A549 (cell line): ENCODE data around the gene PHC1. TPM values are rescaled to one million over a fixed set of nuclear protein-coding genes. Genes with fewer than 3 reads are reported as not detected.

ENCODE experiments used
- ATAC-seq, 2 experiments: fragments of 200-7000 bp in 1 of 2; fragments of >200 bp in 1 of 2; cut with Nextera tagmentation in 1 of 2; cut with Tn5 transposase in 1 of 2; 3 replicates each; pipeline versions ENCODE4 v1.8.0 to v1.9.1; 2018 to 2020; ENCODE audit warnings: mild to moderate bottlenecking in 1 of 2, moderate library complexity in 1 of 2
- CTCF ChIA-PET: fragments of 300-600 bp; sonication (Branson Sonifier 250); formaldehyde crosslinking; extraction: SDS; loops from one replicate; lab custom pipeline; 2021; ENCODE audit warnings: antibody characterized with exemption, inconsistent platforms; lab: Yijun Ruan, JAX
- POLR2A ChIA-PET: fragments of 350-600 bp; formaldehyde crosslinking; extraction: SDS; loops from one replicate; lab custom pipeline; 2021; ENCODE audit warnings: antibody characterized with exemption, inconsistent platforms; lab: Yijun Ruan, JAX
- DNase-seq, 2 experiments: peaks; one replicate each; pipeline versions ENCODE4 v3.0.0 to v3.0.0-alpha.2; 2011 to 2016; ENCODE audit warnings: low read depth in 1 of 2, low spot score in 1 of 2
- FAIRE-seq: peaks from 2 replicates; lab custom pipeline; 2011; peaks lifted over from hg19 to GRCh38; lab: Jason Lieb, UNC
- H3K27ac ChIP-seq, 2 experiments: fragments of >200 bp; sonication (Bioruptor Twin); formaldehyde crosslinking; 3 replicates each; pipeline ENCODE4 v1.5.1; 2016 to 2017
- H3K4me1 ChIP-seq: fragments of >200 bp; sonication (Bioruptor Twin); formaldehyde crosslinking; 3 replicates; pipeline ENCODE4 v1.6.1; 2016
- H3K4me2 ChIP-seq: fragments of >200 bp; sonication (Bioruptor Twin); formaldehyde crosslinking; 3 replicates; pipeline ENCODE4 v1.6.1; 2016
- H3K4me3 ChIP-seq: fragments of >200 bp; sonication (Bioruptor Twin); formaldehyde crosslinking; 3 replicates; pipeline ENCODE4 v1.5.1; 2016
- H3K9me3 ChIP-seq: fragments of >200 bp; sonication (Bioruptor Twin); formaldehyde crosslinking; 3 replicates; pipeline ENCODE4 v1.6.1; 2016
- BHLHE40 ChIP-seq: IDR thresholded peaks from 2 replicates; pipeline ENCODE4 v1.6.1; 2012; ENCODE audit warnings: low read depth, low read length, inconsistent platforms
- FOSB ChIP-seq: fragments of 250-450 bp; sonication (Bioruptor Pico); IDR thresholded peaks from 2 replicates; pipeline ENCODE4 v1.5.0; 2020; ENCODE audit warnings: mild to moderate bottlenecking, moderate library complexity
- FOSL2 ChIP-seq, 2 experiments: fragments of 450-650 bp in 1 of 2; fragments of >200 bp in 1 of 2; sonication (Bioruptor Twin) in 1 of 2; formaldehyde crosslinking; IDR thresholded peaks; 2 replicates each; pipeline versions ENCODE4 v1.5.0 to v1.6.1; 2016 to 2020; ENCODE audit warnings: mild to moderate bottlenecking in 1 of 2, moderate library complexity in 1 of 2
- HOXA7 ChIP-seq: fragments of 250-450 bp; sonication (Bioruptor Pico); IDR thresholded peaks from 2 replicates; pipeline ENCODE4 v1.5.0; 2020; ENCODE audit warnings: mild to moderate bottlenecking, moderate library complexity
- HOXB13 ChIP-seq: fragments of 250-450 bp; sonication (Bioruptor Pico); IDR thresholded peaks from 2 replicates; pipeline ENCODE4 v1.5.0; 2020; ENCODE audit warnings: low read depth, mild to moderate bottlenecking, moderate library complexity
- JUN ChIP-seq, 2 experiments: fragments of >200 bp; sonication (Bioruptor Twin); formaldehyde crosslinking; IDR thresholded peaks; 2 replicates in 1 of 2; 3 replicates in 1 of 2; pipeline ENCODE4 v1.6.1; 2016 to 2017
- JUNB ChIP-seq: fragments of >200 bp; sonication (Bioruptor Twin); formaldehyde crosslinking; IDR thresholded peaks from 2 replicates; pipeline ENCODE4 v1.6.1; 2016
- KDM1A ChIP-seq: fragments of 200-600 bp; sonication (generic); IDR thresholded peaks from 2 replicates; pipeline ENCODE4 v1.6.1; 2016; ENCODE audit warnings: low read depth, mild to moderate bottlenecking
- KDM5A ChIP-seq: fragments of 200-600 bp; sonication (generic); IDR thresholded peaks from 2 replicates; pipeline ENCODE4 v1.6.1; 2016; ENCODE audit warnings: antibody characterized with exemption, mild to moderate bottlenecking
- NFE2L2 ChIP-seq: fragments of 150-350 bp; conservative IDR thresholded peaks from 2 replicates; pipeline ENCODE4 v1.6.1; 2014; ENCODE audit warnings: low read length
- PHF8 ChIP-seq: fragments of 200-600 bp; sonication (generic); IDR thresholded peaks from 2 replicates; pipeline ENCODE4 v1.6.1; 2016; ENCODE audit warnings: low read depth, mild to moderate bottlenecking, antibody characterized with exemption, moderate library complexity, borderline replicate concordance
- RARB ChIP-seq: fragments of 250-450 bp; sonication (Bioruptor Pico); IDR thresholded peaks from 2 replicates; pipeline ENCODE4 v1.8.0; 2021; ENCODE audit warnings: mild to moderate bottlenecking, moderate library complexity
- RFX5 ChIP-seq: fragments of 450-650 bp; IDR thresholded peaks from 2 replicates; pipeline ENCODE4 v1.7.1; 2014; ENCODE audit warnings: antibody characterized with exemption, mild to moderate bottlenecking, moderate library complexity
- SMC3 ChIP-seq: fragments of >200 bp; sonication (Bioruptor Twin); formaldehyde crosslinking; IDR thresholded peaks from 3 replicates; pipeline ENCODE4 v1.6.1; 2018; ENCODE audit warnings: inconsistent platforms
- SREBF2 ChIP-seq: fragments of 450-650 bp; IDR thresholded peaks from 2 replicates; pipeline ENCODE4 v1.6.1; 2014; ENCODE audit warnings: mild to moderate bottlenecking, moderate library complexity
- TP53 ChIP-seq: fragments of 250-450 bp; sonication (Bioruptor Pico); IDR thresholded peaks from 2 replicates; pipeline ENCODE4 v1.5.0; 2021; ENCODE audit warnings: mild to moderate bottlenecking, moderate library complexity
- ZC3H11A ChIP-seq: fragments of 450-650 bp; IDR thresholded peaks from 2 replicates; pipeline ENCODE4 v1.6.1; 2014; ENCODE audit warnings: antibody characterized with exemption, mild to moderate bottlenecking
- ZFP36 ChIP-seq: fragments of 450-650 bp; IDR thresholded peaks from 2 replicates; pipeline ENCODE4 v1.6.1; 2014; ENCODE audit warnings: borderline replicate concordance; ENCODE audit not compliant: partially characterized antibody
- ZSCAN20 ChIP-seq: fragments of 250-450 bp; sonication (Bioruptor Pico); IDR thresholded peaks from 2 replicates; pipeline ENCODE4 v1.8.0; 2022; ENCODE audit warnings: mild to moderate bottlenecking, moderate library complexity
- WGBS: methylation state at CpG from one replicate; pipeline ENCODE4 v1.1.6; 2017; ENCODE audit errors: missing lambda C conversion rate; 5-methylcytosine and 5-hydroxymethylcytosine counted together
- polyA plus RNA-seq, 4 experiments: library from polyadenylated mRNA; depleted of rRNA in 3 of 4; stranded (reverse); fragments of >200 nt; fragmentation: RNase III in 1 of 4; extraction: RNeasy Plus Mini Kit Qiagen cat#74134 plus additional on column Dnase treatment in 1 of 4; gene quantifications; 2 replicates in 3 of 4; 3 replicates in 1 of 4; pipeline ENCODE4 v1.2.3, GENCODE V29; 2011 to 2017
- TF ChIP-seq, protein P1 (sequence below): fragments of 150-350 bp; IDR thresholded peaks from 2 replicates; pipeline ENCODE4 v1.6.1; 2014; ENCODE audit warnings: low read depth, mild to moderate bottlenecking, low read length
- TF ChIP-seq, protein P2 (sequence below): IDR thresholded peaks from 2 replicates; pipeline ENCODE4 v1.6.1; 2012
- TF ChIP-seq, protein P3 (sequence below): fragments of >200 bp; sonication (Bioruptor Twin); formaldehyde crosslinking; IDR thresholded peaks from 3 replicates; pipeline ENCODE4 v1.6.1; 2016
- TF ChIP-seq, protein P4 (sequence below): fragments of 200-600 bp; sonication (generic); IDR thresholded peaks from 2 replicates; pipeline ENCODE4 v1.6.1; 2016; ENCODE audit warnings: antibody characterized with exemption, mild to moderate bottlenecking, moderate library complexity
- TF ChIP-seq, protein P5 (sequence below): fragments of >200 bp; sonication (Bioruptor Twin); formaldehyde crosslinking; IDR thresholded peaks from 3 replicates; pipeline ENCODE4 v1.5.1; 2016

Gene PHC1
- polyA plus RNA-seq, 2 of the 4 experiments (the other 2 are of a cell fraction), result 11.2 to 26.5 TPM

DNA sequence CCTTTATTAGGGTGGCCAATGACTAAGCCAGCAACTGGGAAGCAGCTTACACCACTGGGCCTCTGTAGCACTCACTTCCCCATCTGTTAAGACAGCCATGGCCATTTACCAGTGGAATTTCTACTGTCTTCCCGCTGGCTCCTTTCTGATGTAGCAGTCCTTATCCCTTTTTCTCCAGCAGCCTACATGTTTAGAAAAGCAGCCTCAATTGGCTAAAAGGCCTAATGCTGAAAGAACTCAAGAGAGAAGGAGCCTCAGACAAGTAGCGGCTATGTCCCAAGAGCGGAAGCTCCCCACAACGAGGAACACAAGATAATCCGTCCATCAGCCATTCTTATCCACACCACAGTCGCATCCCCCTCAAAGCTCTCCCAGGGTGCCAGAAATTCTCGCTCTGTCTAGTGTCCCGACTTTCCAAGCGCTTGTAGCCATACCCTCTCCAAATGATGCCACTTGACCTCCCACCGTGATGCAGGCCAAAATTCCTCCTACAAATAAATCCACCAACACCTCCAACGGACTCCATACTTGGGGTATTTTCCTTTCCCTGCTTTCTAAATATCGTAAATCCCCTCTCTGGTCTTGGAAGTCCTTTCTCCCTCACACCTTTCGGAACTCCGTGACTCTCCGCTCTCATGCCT is 34.5 kb downstream of the PHC1 start:
- Histone ChIP-seq H3K4me2 (peak overlapping the region; percentile 97), H3K4me3 (peak overlapping the region; percentile 100), H3K4me1 (peaks cover 19% of the 10 kb centered on the region), H3K9me3 (no peaks in the 10 kb centered on the region), H3K27ac (peak overlapping the region; percentile 90 to 93)
- FAIRE-seq (no peak), DNase-seq (peak; percentile 16 to 28), ATAC-seq (peak in 1 of 2 experiments; percentile 4; a peak in 1 of 6 replicates)
- no peak for TF ChIP-seq RFX5
- no peak for TF ChIP-seq HOXB13 (CRISPR knock-in tag)
- 0 out of 2 replicates have a peak, but pooled peaks have one; percentile 18 for TF ChIP-seq KDM5A
- ChIA-PET CTCF (interaction anchor here (0.8 to 3.2 kb wide), 13 partner anchors 9 to 272 kb away, joined by 3 to 21 read pairs (median 4); no protein-coding TSS in a partner anchor), POLR2A (interaction anchor here (0.8 to 3.2 kb wide), 7 partner anchors 10 to 292 kb away, joined by 3 to 22 read pairs (median 3); partner anchors contain the start of gene PHC1)
- WGBS, result 2% methylated on average over 15 of the region's 15 CpGs

DNA sequence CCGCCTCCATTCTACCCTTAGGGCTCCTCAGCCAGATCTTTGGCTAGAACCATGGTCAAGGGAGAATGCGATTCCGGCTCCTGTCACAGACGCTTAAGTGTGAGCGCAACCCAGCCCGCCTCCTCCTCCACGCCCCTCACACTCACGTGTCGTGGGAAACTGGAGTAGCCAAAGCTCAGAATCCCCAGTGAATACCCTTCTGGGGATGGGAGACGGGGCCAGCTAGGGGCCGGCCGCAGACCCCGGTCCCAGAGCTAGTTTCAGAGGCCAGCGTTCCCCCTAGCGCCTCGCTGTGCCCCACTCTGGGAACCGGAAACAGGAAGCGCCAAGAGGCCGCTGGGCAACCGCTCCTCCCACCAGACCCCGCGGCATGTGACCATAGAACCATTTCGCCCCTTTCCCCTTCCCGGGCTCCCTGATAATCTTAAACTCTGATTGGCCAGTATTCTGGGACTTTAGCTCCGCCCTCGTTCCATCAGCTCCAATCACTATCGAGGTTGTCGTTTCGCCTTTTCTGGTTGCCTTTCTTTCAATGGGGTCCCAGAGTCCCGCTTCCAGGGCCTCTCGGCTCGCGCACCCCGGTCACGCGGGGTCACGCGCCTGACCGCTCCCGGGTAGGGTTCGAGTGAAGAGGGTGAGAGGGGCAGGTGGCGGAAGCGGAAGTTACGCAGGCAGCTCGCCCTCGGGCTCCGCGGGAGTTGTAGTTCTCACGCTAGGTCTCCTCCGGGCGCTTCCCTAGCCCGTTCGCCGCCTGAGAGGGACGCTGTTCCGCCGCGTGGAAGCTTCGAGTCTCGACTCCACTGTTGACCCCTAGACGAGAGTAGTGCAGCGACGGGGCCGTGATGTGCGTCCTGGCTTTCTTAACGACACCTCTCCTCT is 35.3 kb downstream of the PHC1 start, which contains the start of gene M6PR:
Gene M6PR (minus strand): TSS at position 304 of the 879 bp plus-strand sequence. CDS start 3,241 bp downstream, outside the sequence.
- peak; percentile 61 for FAIRE-seq
- H3K27ac ChIP-seq, result peak within 1 kb of the TSS; percentile 90 to 93
- CTCF ChIA-PET, result interaction anchor here (0.5 to 3.2 kb wide), 18 partner anchors 8 to 272 kb away, joined by 3 to 21 read pairs (median 4); partner anchors contain the start of gene KLRG1
- TF ChIP-seq, protein P1, sequence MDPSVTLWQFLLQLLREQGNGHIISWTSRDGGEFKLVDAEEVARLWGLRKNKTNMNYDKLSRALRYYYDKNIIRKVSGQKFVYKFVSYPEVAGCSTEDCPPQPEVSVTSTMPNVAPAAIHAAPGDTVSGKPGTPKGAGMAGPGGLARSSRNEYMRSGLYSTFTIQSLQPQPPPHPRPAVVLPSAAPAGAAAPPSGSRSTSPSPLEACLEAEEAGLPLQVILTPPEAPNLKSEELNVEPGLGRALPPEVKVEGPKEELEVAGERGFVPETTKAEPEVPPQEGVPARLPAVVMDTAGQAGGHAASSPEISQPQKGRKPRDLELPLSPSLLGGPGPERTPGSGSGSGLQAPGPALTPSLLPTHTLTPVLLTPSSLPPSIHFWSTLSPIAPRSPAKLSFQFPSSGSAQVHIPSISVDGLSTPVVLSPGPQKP, result no peak
- TF ChIP-seq, protein P2, sequence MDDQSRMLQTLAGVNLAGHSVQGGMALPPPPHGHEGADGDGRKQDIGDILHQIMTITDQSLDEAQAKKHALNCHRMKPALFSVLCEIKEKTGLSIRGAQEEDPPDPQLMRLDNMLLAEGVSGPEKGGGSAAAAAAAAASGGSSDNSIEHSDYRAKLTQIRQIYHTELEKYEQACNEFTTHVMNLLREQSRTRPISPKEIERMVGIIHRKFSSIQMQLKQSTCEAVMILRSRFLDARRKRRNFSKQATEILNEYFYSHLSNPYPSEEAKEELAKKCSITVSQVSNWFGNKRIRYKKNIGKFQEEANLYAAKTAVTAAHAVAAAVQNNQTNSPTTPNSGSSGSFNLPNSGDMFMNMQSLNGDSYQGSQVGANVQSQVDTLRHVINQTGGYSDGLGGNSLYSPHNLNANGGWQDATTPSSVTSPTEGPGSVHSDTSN, result 0 out of 2 replicates have a peak, but pooled peaks have one; percentile 15
- TF ChIP-seq FOSL2 (IDR thresholded peaks at IDR 0.05) (no peak), FOSL2 (CRISPR knock-in tag; IDR thresholded peaks at IDR 0.05) (no peak), SREBF2 (no peak), JUN (IDR thresholded peaks at IDR 0.05) (peak; percentile 73 to 75; a peak in 4 of 5 replicates), JUNB (no peak), BHLHE40 (peak; percentile 54), ZSCAN20 (CRISPR knock-in tag) (no peak), NFE2L2 (no peak), TP53 (no peak), ZC3H11A (no peak), FOSB (CRISPR knock-in tag) (peak; percentile 67; the same call in 1 of the 2 replicates), PHF8 (peak; percentile 99; the same call in 1 of the 2 replicates), KDM1A (no peak), SMC3 (peak; percentile 28; the same call in 1 of the 3 replicates), HOXA7 (CRISPR knock-in tag) (0 out of 2 replicates have a peak, but pooled peaks have one; percentile 40), ZFP36 (no peak), RARB (no peak)
- TF ChIP-seq, protein P3, sequence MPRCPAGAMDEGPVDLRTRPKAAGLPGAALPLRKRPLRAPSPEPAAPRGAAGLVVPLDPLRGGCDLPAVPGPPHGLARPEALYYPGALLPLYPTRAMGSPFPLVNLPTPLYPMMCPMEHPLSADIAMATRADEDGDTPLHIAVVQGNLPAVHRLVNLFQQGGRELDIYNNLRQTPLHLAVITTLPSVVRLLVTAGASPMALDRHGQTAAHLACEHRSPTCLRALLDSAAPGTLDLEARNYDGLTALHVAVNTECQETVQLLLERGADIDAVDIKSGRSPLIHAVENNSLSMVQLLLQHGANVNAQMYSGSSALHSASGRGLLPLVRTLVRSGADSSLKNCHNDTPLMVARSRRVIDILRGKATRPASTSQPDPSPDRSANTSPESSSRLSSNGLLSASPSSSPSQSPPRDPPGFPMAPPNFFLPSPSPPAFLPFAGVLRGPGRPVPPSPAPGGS, result peak; percentile 59; the same call in 1 of the 3 replicates
- TF ChIP-seq, protein P4, sequence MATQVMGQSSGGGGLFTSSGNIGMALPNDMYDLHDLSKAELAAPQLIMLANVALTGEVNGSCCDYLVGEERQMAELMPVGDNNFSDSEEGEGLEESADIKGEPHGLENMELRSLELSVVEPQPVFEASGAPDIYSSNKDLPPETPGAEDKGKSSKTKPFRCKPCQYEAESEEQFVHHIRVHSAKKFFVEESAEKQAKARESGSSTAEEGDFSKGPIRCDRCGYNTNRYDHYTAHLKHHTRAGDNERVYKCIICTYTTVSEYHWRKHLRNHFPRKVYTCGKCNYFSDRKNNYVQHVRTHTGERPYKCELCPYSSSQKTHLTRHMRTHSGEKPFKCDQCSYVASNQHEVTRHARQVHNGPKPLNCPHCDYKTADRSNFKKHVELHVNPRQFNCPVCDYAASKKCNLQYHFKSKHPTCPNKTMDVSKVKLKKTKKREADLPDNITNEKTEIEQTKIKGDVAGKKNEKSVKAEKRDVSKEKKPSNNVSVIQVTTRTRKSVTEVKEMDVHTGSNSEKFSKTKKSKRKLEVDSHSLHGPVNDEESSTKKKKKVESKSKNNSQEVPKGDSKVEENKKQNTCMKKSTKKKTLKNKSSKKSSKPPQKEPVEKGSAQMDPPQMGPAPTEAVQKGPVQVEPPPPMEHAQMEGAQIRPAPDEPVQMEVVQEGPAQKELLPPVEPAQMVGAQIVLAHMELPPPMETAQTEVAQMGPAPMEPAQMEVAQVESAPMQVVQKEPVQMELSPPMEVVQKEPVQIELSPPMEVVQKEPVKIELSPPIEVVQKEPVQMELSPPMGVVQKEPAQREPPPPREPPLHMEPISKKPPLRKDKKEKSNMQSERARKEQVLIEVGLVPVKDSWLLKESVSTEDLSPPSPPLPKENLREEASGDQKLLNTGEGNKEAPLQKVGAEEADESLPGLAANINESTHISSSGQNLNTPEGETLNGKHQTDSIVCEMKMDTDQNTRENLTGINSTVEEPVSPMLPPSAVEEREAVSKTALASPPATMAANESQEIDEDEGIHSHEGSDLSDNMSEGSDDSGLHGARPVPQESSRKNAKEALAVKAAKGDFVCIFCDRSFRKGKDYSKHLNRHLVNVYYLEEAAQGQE, result no peak; the same call in 1 of the 2 replicates
- TF ChIP-seq, protein P5, sequence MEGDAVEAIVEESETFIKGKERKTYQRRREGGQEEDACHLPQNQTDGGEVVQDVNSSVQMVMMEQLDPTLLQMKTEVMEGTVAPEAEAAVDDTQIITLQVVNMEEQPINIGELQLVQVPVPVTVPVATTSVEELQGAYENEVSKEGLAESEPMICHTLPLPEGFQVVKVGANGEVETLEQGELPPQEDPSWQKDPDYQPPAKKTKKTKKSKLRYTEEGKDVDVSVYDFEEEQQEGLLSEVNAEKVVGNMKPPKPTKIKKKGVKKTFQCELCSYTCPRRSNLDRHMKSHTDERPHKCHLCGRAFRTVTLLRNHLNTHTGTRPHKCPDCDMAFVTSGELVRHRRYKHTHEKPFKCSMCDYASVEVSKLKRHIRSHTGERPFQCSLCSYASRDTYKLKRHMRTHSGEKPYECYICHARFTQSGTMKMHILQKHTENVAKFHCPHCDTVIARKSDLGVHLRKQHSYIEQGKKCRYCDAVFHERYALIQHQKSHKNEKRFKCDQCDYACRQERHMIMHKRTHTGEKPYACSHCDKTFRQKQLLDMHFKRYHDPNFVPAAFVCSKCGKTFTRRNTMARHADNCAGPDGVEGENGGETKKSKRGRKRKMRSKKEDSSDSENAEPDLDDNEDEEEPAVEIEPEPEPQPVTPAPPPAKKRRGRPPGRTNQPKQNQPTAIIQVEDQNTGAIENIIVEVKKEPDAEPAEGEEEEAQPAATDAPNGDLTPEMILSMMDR, result peak; percentile 44

More for the DNA sequence above, 35.3 kb downstream of the PHC1 start, which contains the start of gene M6PR:
- POLR2A ChIA-PET, result interaction anchor here (0.5 to 3.2 kb wide), 10 partner anchors 11 to 307 kb away, joined by 3 to 22 read pairs (median 4); partner anchors contain the start of genes PHC1 and RIMKLB
- ATAC-seq (peak; percentile 95 to 96), DNase-seq (peak; percentile 96 to 98)
- peak within 1 kb of the TSS; percentile 97 for H3K4me2 ChIP-seq
- H3K4me3 ChIP-seq, result peak within 1 kb of the TSS; percentile 100
- no peaks in the 10 kb centered on the region for H3K9me3 ChIP-seq
- 4% methylated on average over 37 of the region's 66 CpGs for WGBS
- H3K4me1 ChIP-seq, result peaks cover 19% of the 10 kb centered on the region
